Adipose tissue (tissue), 3 donors: ENCODE results near the gene TGM4. TPM values are rescaled to one million over a fixed set of nuclear protein-coding genes. Genes with fewer than 3 reads are reported as not detected.
"Not testable (repeated sequence)": the region's sequence is repeated elsewhere in the genome, so short reads cannot be mapped to it uniquely, and the experiment has no call there.

Source experiments
- H3K27ac ChIP-seq: one replicate; pipeline ENCODE4 v1.5.1; 2013; ENCODE audit warnings: low read depth, low read length
- WGBS, 3 donors: extraction: QIAGEN DNeasy Blood & Tissue Kit; methylation state at CpG; one replicate each; pipeline ENCODE4 v1.1.7; 2013; 5-methylcytosine and 5-hydroxymethylcytosine counted together
- polyA plus RNA-seq, 3 donors: library from polyadenylated mRNA; stranded (reverse); fragments of 200-250 nt; gene quantifications; one replicate each; pipeline ENCODE4 v1.2.3, GENCODE V29; 2013
- donor health status: healthy with polysubstance abuse.
- donor health status: Bipolar disorder and iron deficiency.
- donor health status: healthy.

The TGM4 gene
- polyA plus RNA-seq, 3 donors: 0.22 TPM; not detected in 2

- WGBS, 3 donors: 79 to 94% (median 89%) methylated on average over 2 of the region's 2 CpGs
- no peak overlapping the region for H3K27ac ChIP-seq
These were observed 57.4 kb downstream of the TGM4 start for GRCh38 chr3:44931791-44932190.

GRCh38 chr3:44932271-44932670, 57.9 kb downstream of the TGM4 start:
- H3K27ac ChIP-seq: no peak overlapping the region
- 44 to 68% (median 62%) methylated on average over 2 of the region's 2 CpGs for WGBS, 3 donors

- 90 to 92% (median 91%) methylated on average over 14 of the region's 14 CpGs for WGBS, 3 donors
- H3K27ac ChIP-seq: no peak overlapping the region
These were observed 58.9 kb downstream of the TGM4 start for GRCh38 chr3:44932986-44933944.

GRCh38 chr3:44939581-44940036, 65.2 kb downstream of the TGM4 start:
- no peak overlapping the region for H3K27ac ChIP-seq
- 59 to 78% (median 71%) methylated on average over 6 of the region's 6 CpGs for WGBS, 3 donors

- H3K27ac ChIP-seq: no peak overlapping the region
- 91 to 97% (median 93%) methylated on average over 9 of the region's 9 CpGs for WGBS, 3 donors
These were observed 68.0 kb downstream of the TGM4 start for GRCh38 chr3:44942202-44942921.

- no peak overlapping the region for H3K27ac ChIP-seq
- WGBS, 3 donors: 97 to 98% (median 98%) methylated on average over 3 of the region's 3 CpGs
These were observed 73.8 kb downstream of the TGM4 start for GRCh38 chr3:44948239-44948638.

- not testable (repeated sequence) for H3K27ac ChIP-seq
- 98 to 100% (median 99%) methylated on average over 4 of the region's 4 CpGs for WGBS, 3 donors
These were observed 75.4 kb downstream of the TGM4 start for GRCh38 chr3:44949770-44950169.

GRCh38 chr3:44950275-44950734, 75.9 kb downstream of the TGM4 start:
- 67 to 82% (median 71%) methylated on average over 2 of the region's 2 CpGs for WGBS, 3 donors
- H3K27ac ChIP-seq: no peak overlapping the region

GRCh38 chr3:44952689-44953088, 78.3 kb downstream of the TGM4 start:
- 93 to 98% (median 97%) methylated on average over 3 of the region's 3 CpGs for WGBS, 3 donors

GRCh38 chr3:44954304-44954703, 79.9 kb downstream of the TGM4 start:
- H3K27ac ChIP-seq: no peak overlapping the region
- WGBS, 3 donors: 71 to 92% (median 77%) methylated on average over 5 of the region's 5 CpGs

More at GRCh38 chr3:44952689-44953088, 78.3 kb downstream of the TGM4 start:
- H3K27ac ChIP-seq: no peak overlapping the region

- H3K27ac ChIP-seq: no peak overlapping the region
- 27 to 45% (median 32%) methylated on average over 3 of the region's 3 CpGs for WGBS, 3 donors
These were observed 80.6 kb downstream of the TGM4 start for GRCh38 chr3:44954962-44955361.

- WGBS, 3 donors: 90 to 94% (median 94%) methylated on average over 1 of the region's 1 CpG
- H3K27ac ChIP-seq: no peak overlapping the region
These were observed 81.5 kb downstream of the TGM4 start for GRCh38 chr3:44955917-44956316.

GRCh38 chr3:44957986-44958385, 83.6 kb downstream of the TGM4 start:
- 93 to 94% (median 93%) methylated on average over 4 of the region's 4 CpGs for WGBS, 3 donors
- H3K27ac ChIP-seq: no peak overlapping the region

GRCh38 chr3:44958386-44958785, 84.0 kb downstream of the TGM4 start:
- WGBS, 3 donors: 88 to 93% (median 91%) methylated on average over 7 of the region's 7 CpGs
- H3K27ac ChIP-seq: no peak overlapping the region

GRCh38 chr3:44960387-44961026, 86.1 kb downstream of the TGM4 start:
- H3K27ac ChIP-seq: no peak overlapping the region
- WGBS, 3 donors: 91 to 97% (median 95%) methylated on average over 3 of the region's 3 CpGs

GRCh38 chr3:44961888-44962287, 87.5 kb downstream of the TGM4 start:
- 74 to 88% (median 76%) methylated on average over 3 of the region's 3 CpGs for WGBS, 3 donors
- no peak overlapping the region for H3K27ac ChIP-seq

- 76 to 92% (median 82%) methylated on average over 6 of the region's 6 CpGs for WGBS, 3 donors
- H3K27ac ChIP-seq: no peak overlapping the region
These were observed 88.4 kb downstream of the TGM4 start for GRCh38 chr3:44962621-44963393.
